A549 treated with GW870086 at 1 μM for 4 hours (cell line): ENCODE results near the gene COPS6. TPM values are rescaled to one million over a fixed set of nuclear protein-coding genes. Genes with fewer than 3 reads are reported as not detected.

Source experiments
- total RNA-seq: library from RNA; stranded (reverse); fragments of 200-300 nt; extraction: Qiagen RNA extraction; gene quantifications from 5 replicates; pipeline ENCODE4 v1.2.3, GENCODE V29; 2022; ENCODE audit warnings: low read depth

COPS6 gene
- total RNA-seq, result 151 to 191 TPM (median 180 TPM) in 5 replicates

GRCh38 chr7:100088621-100089457 lies at the start of gene COPS6:
TSS of gene COPS6 (plus strand) at chr7:100088969. CDS start at chr7:100088991, 22 bp downstream.

GRCh38 chr7:100049441-100050291 lies 39.1 kb upstream of the COPS6 start, which contains the start of gene ZSCAN21:
TSS of gene ZSCAN21 (plus strand) at chr7:100049774. CDS start at chr7:100057007, 7,233 bp downstream.

GRCh38 chr7:100081535-100082102 lies 7.2 kb upstream of the COPS6 start, which contains the start of gene ZNF3:
TSS of gene ZNF3 (minus strand) at chr7:100081723. CDS start at chr7:100077357, 4,366 bp downstream.

GRCh38 chr7:100101016-100101862 lies 12.5 kb downstream of the COPS6 start, which contains the start of the genes AP4M1 and MCM7:
TSS of gene AP4M1 (plus strand) at chr7:100101643. CDS start at chr7:100101715, 72 bp downstream.
TSS of gene MCM7 (minus strand) at chr7:100101397. CDS start at chr7:100101294, 103 bp downstream.

GRCh38 chr7:100119072-100119969 lies 30.6 kb downstream of the COPS6 start, which contains the start of the genes CNPY4 and TAF6:
TSS of gene CNPY4 (plus strand) at chr7:100119634. CDS start at chr7:100119745, 111 bp downstream.
TSS of gene TAF6 (minus strand) at chr7:100119358. CDS start at chr7:100114209, 5,149 bp downstream.

GRCh38 chr7:100126931-100127865 lies 38.4 kb downstream of the COPS6 start, which contains the start of gene MBLAC1:
TSS of gene MBLAC1 (plus strand) at chr7:100126967. CDS start at chr7:100127396, 429 bp downstream.

Other genes with a start within 250 kb of the COPS6 start
- gene OR2AE1, start 211.9 kb upstream of the COPS6 start, total RNA-seq, result not detected in 5 replicates
- 24.7 to 26.5 TPM (median 25.3 TPM) in 5 replicates for gene TRIM4, start 169.4 kb upstream of the COPS6 start, total RNA-seq
- 0.12 to 0.43 TPM (median 0.23 TPM) in 4 of 5 replicates, not detected in the other for gene GJC3, start 159.3 kb upstream of the COPS6 start, total RNA-seq
- gene AZGP1, start 112.9 kb upstream of the COPS6 start, total RNA-seq, result not detected in 5 replicates
- 6.8 to 10.2 TPM (median 9.1 TPM) in 5 replicates for gene ZKSCAN1, start 73.4 kb upstream of the COPS6 start, total RNA-seq
- 9.7 to 11.0 TPM (median 10.2 TPM) in 5 replicates for gene ZSCAN21, start 39.2 kb upstream of the COPS6 start, total RNA-seq
- gene ZNF3, start 7.2 kb upstream of the COPS6 start, total RNA-seq, result 20.3 to 23.8 TPM (median 21.1 TPM) in 5 replicates
- 221 to 243 TPM (median 236 TPM) in 5 replicates for gene MCM7, start 12.4 kb downstream of the COPS6 start, total RNA-seq
- gene AP4M1, start 12.7 kb downstream of the COPS6 start, total RNA-seq, result 12.9 to 15.9 TPM (median 14.6 TPM) in 5 replicates
- 57.2 to 64.6 TPM (median 62.0 TPM) in 5 replicates for gene TAF6, start 30.4 kb downstream of the COPS6 start, total RNA-seq
- 7.9 to 11.7 TPM (median 9.9 TPM) in 5 replicates for gene CNPY4, start 30.7 kb downstream of the COPS6 start, total RNA-seq
- 2.0 to 3.1 TPM (median 2.6 TPM) in 5 replicates for gene MBLAC1, start 38.0 kb downstream of the COPS6 start, total RNA-seq
- 167 to 200 TPM (median 171 TPM) in 5 replicates for gene LAMTOR4, start 59.9 kb downstream of the COPS6 start, total RNA-seq
- 9.5 to 13.5 TPM (median 13.1 TPM) in 5 replicates for gene TRAPPC14, start 69.8 kb downstream of the COPS6 start, total RNA-seq
- 0.07 to 0.26 TPM (median 0.10 TPM) in 3 of 5 replicates, not detected in the others for gene GAL3ST4, start 79.6 kb downstream of the COPS6 start, total RNA-seq
- 0.32 to 1.5 TPM (median 0.84 TPM) in 5 replicates for gene GPC2, start 88.4 kb downstream of the COPS6 start, total RNA-seq
- gene STAG3, start 88.9 kb downstream of the COPS6 start, total RNA-seq, result 0.21 to 0.72 TPM (median 0.21 TPM) in 3 of 5 replicates, not detected in the others
- 0.08 TPM in 1 of 5 replicates, not detected in the others for gene PVRIG, start 131.0 kb downstream of the COPS6 start, total RNA-seq
- not detected in 5 replicates for gene SPDYE3, start 218.7 kb downstream of the COPS6 start, total RNA-seq